Umbilical cord (tissue), 2 donors: ENCODE results near the gene FNTB. TPM values are rescaled to one million over a fixed set of nuclear protein-coding genes. Genes with fewer than 3 reads are reported as not detected.
"Not testable (repeated sequence)": the region's sequence is repeated elsewhere in the genome, so short reads cannot be mapped to it uniquely, and the experiment has no call there.

Source experiments
- DNase-seq: peaks from one replicate; pipeline ENCODE4 v3.0.0-alpha.2; 2015; ENCODE audit warnings: low spot score
- total RNA-seq: library from RNA; depleted of rRNA; stranded (reverse); fragments of >200 nt; gene quantifications from one replicate; pipeline ENCODE4 v1.2.3, GENCODE V29; 2014; ENCODE audit warnings: low replicate concordance; ENCODE audit not compliant: insufficient read depth

Gene FNTB
- total RNA-seq, 1 donor from 2014 or later = 5.5 TPM

GRCh38 chr14:65084554-65085505 is 98.1 kb downstream of the FNTB start:
- DNase-seq = no peak

- not testable (repeated sequence) for DNase-seq
Measured at GRCh38 chr14:65086686-65087085, 100.0 kb downstream of the FNTB start.

GRCh38 chr14:65087835-65088234 is 101.1 kb downstream of the FNTB start:
- DNase-seq = not testable (repeated sequence)

- DNase-seq = no peak
Measured at GRCh38 chr14:65092349-65092748, 105.7 kb downstream of the FNTB start.

- DNase-seq = peak; percentile 95
Measured at GRCh38 chr14:65095633-65096205, 109.0 kb downstream of the FNTB start.

- DNase-seq = peak; percentile 77
Measured at GRCh38 chr14:65096323-65097089, 109.8 kb downstream of the FNTB start.

GRCh38 chr14:65098586-65098985 is 111.9 kb downstream of the FNTB start:
- DNase-seq = no peak

- no peak for DNase-seq
Measured at GRCh38 chr14:65100922-65101541, 114.3 kb downstream of the FNTB start.

GRCh38 chr14:65101631-65102440 is 115.1 kb downstream of the FNTB start:
- DNase-seq = peak; percentile 21

GRCh38 chr14:65102441-65103149 is 115.9 kb downstream of the FNTB start, which contains the start of gene MAX:
TSS of gene MAX (minus strand) at chr14:65102517. CDS start at chr14:65102339, 178 bp downstream.
- peak; percentile 99 for DNase-seq

- DNase-seq = no peak
Measured at GRCh38 chr14:65103150-65103760, 116.6 kb downstream of the FNTB start.

GRCh38 chr14:65104791-65105190 is 118.1 kb downstream of the FNTB start:
- DNase-seq = no peak

GRCh38 chr14:65106316-65106715 is 119.6 kb downstream of the FNTB start:
- no peak for DNase-seq

- no peak for DNase-seq
Measured at GRCh38 chr14:65106736-65107135, 120.0 kb downstream of the FNTB start.

GRCh38 chr14:65107200-65107599 is 120.5 kb downstream of the FNTB start:
- DNase-seq = no peak

GRCh38 chr14:65109357-65109756 is 122.7 kb downstream of the FNTB start:
- DNase-seq = no peak

- no peak for DNase-seq
Measured at GRCh38 chr14:65110525-65110924, 123.8 kb downstream of the FNTB start.
